Epidermal melanocyte (primary cell): Measurements from ENCODE around the gene GSTM2.
"Not testable (repeated sequence)": the region's sequence is repeated elsewhere in the genome, so short reads cannot be mapped to it uniquely, and the experiment has no call there.

Source experiments
- DNase-seq: peaks from one replicate; pipeline ENCODE4 v3.0.0; 2011; ENCODE audit warnings: low spot score; ENCODE audit not compliant: insufficient read length

GSTM2 gene

GRCh38 chr1:109643385-109644230 is 24.2 kb upstream of the GSTM2 start:
- DNase-seq = no peak

GRCh38 chr1:109644670-109645069 is 23.2 kb upstream of the GSTM2 start:
- DNase-seq = no peak

GRCh38 chr1:109649491-109649914 is 18.4 kb upstream of the GSTM2 start:
- DNase-seq = no peak

- no peak for DNase-seq
Observed at GRCh38 chr1:109650609-109651008, 17.2 kb upstream of the GSTM2 start.

- no peak for DNase-seq
Observed at GRCh38 chr1:109652402-109652801, 15.5 kb upstream of the GSTM2 start.

- DNase-seq = no peak
Observed at GRCh38 chr1:109653306-109653705, 14.6 kb upstream of the GSTM2 start.

GRCh38 chr1:109654519-109654918 is 13.3 kb upstream of the GSTM2 start:
- DNase-seq = no peak

GRCh38 chr1:109655615-109656519 is 12.0 kb upstream of the GSTM2 start, which contains the start of gene GSTM4:
Gene GSTM4, plus strand, starts transcription at chr1:109656099. Its CDS starts 291 bp downstream, at chr1:109656390.
- peak; percentile 71 for DNase-seq

GRCh38 chr1:109657395-109657794 is 10.5 kb upstream of the GSTM2 start:
- no peak for DNase-seq

GRCh38 chr1:109657970-109658369 is 9.9 kb upstream of the GSTM2 start:
- no peak for DNase-seq

- DNase-seq = no peak
Observed at GRCh38 chr1:109658533-109659042, 9.3 kb upstream of the GSTM2 start.

- DNase-seq = no peak
Observed at GRCh38 chr1:109659145-109659544, 8.7 kb upstream of the GSTM2 start.

- no peak for DNase-seq
Observed at GRCh38 chr1:109659997-109660690, 7.7 kb upstream of the GSTM2 start.

- not testable (repeated sequence) for DNase-seq
Observed at GRCh38 chr1:109660691-109661026, 7.2 kb upstream of the GSTM2 start.

- DNase-seq = no peak
Observed at GRCh38 chr1:109661391-109661790, 6.5 kb upstream of the GSTM2 start.

GRCh38 chr1:109664671-109665070 is 3.2 kb upstream of the GSTM2 start:
- DNase-seq = no peak

- no peak for DNase-seq
Observed at GRCh38 chr1:109668123-109668775, 392 bp downstream of the GSTM2 start.

GRCh38 chr1:109669246-109669948 is 1.5 kb downstream of the GSTM2 start:
- no peak for DNase-seq

- DNase-seq = not testable (repeated sequence)
Observed at GRCh38 chr1:109669949-109670302, 2.1 kb downstream of the GSTM2 start.

GRCh38 chr1:109671067-109671466 is 3.2 kb downstream of the GSTM2 start:
- DNase-seq = no peak
